DND-41 (cell line): ENCODE measurements around the gene TASOR.

ENCODE experiments used
- CTCF ChIP-seq: IDR thresholded peaks from 2 replicates; pipeline ENCODE4 v1.5.1; 2012; ENCODE audit warnings: borderline replicate concordance, low read length, moderate library complexity, mild to moderate bottlenecking; ENCODE audit not compliant: poor library complexity, severe bottlenecking; ENCODE audit errors: extremely low read depth
- EZH2 ChIP-seq: IDR thresholded peaks from 3 replicates; pipeline ENCODE4 v1.6.1; 2012; ENCODE audit warnings: borderline replicate concordance, low read depth, mild to moderate bottlenecking, moderate library complexity, low read length, inconsistent platforms; ENCODE audit not compliant: severe bottlenecking

- no peak for TF ChIP-seq EZH2
- TF ChIP-seq CTCF: no peak
These were observed 8.3 kb upstream of the TASOR start for GRCh38 chr3:56691165-56692000.
